Measurements from ENCODE around the gene MRC2.
"Not testable (repeated sequence)": the region's sequence is repeated elsewhere in the genome, so short reads cannot be mapped to it uniquely, and the experiment has no call there.

The MRC2 gene

DNA sequence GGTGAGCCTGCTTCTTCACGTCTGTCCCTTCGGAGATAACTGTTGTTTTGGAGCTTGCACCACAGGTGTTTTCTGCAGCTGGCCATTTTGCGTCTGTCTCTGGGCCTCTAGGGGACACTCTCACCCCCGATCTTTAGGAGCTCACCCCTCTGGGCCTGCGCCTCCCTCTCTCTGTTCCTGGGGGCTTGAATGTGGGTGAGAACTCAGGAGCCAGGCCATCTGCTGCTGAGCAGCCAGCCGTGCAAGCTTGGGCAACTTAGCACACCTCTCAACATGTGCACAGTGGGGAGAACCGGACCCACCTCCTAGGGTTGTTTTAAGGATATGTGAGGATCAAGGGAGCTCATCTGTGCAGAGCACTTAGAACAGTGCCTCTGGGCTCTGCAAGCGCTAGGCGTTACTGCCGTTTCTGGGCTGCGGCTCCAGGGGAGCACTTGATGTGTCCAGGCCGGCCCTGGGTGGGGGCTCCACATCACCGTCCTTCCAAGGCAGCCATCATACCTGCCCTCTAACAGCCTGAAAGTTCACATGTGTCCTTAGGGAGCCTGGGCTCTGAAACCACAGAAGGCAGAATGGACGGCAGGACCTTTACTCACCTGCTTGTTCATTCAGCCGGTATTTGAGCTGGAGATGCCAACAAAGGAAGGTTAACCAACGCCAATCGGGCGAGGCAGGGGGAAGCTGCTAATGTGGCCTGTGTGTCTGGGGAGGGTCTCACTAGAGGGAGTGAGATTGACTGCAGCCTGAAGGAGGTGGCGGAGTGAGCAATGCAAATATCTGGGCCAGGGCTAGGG lies 66.3 kb downstream of the MRC2 start:
- no peak for TF ChIP-seq ZNF8 (CRISPR knock-in tag; IDR thresholded peaks at IDR 0.05)
- no peak for TF ChIP-seq ZFP3 (CRISPR knock-in tag; IDR thresholded peaks at IDR 0.05)
- no peak for ATAC-seq

DNA sequence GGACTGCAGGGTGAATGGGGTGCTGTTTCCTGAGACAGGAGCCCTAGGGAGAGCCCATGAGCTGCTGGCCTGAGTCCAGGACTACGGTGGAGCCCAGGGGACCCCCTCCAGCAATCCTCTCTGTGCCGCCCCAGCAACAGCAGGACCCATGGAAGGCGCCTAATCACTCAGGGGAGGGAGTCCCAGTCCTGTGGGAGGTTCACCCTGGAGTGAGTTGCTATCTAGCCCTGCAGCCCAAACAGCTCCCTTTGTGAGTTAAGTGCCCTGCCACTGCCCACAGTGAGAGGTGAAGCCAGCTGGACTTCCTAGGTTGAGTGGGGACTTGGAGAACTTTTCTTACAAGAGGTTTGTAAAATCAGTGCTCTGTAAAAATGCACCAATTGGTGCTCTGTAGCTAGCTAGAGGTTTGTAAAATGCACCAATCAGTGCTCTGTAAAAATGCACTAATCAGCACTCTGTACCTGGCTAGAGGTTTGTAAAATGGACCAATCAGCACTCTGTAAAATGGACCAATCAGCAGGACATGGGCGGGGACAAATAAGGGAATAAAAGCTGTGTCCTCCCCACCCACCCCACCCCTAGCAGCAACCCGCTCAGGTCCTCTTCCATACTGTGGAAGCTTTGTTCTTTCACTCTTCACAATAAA lies 67.7 kb downstream of the MRC2 start:
- not testable (repeated sequence) for ATAC-seq

DNA sequence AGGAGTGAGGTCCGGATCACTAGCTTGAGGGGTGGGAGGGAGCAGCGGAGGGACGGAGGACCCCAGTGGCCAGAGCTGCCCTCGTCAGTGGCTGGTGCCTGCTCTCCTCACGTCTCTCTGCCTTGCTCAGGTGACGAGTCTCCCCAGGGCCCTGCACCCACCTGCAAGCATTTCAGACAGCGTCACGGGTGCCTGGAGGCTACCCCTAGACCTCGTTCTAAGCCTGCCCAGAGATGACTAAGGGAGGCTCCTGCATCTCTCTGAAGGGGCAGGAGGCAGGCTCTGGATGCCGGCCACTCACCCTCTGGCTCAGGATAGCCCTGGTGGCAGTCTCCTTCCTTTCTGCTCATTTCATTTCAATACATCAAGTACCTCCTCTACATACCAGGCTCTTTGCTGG lies 68.8 kb downstream of the MRC2 start:
- ATAC-seq = peak; percentile 23

DNA sequence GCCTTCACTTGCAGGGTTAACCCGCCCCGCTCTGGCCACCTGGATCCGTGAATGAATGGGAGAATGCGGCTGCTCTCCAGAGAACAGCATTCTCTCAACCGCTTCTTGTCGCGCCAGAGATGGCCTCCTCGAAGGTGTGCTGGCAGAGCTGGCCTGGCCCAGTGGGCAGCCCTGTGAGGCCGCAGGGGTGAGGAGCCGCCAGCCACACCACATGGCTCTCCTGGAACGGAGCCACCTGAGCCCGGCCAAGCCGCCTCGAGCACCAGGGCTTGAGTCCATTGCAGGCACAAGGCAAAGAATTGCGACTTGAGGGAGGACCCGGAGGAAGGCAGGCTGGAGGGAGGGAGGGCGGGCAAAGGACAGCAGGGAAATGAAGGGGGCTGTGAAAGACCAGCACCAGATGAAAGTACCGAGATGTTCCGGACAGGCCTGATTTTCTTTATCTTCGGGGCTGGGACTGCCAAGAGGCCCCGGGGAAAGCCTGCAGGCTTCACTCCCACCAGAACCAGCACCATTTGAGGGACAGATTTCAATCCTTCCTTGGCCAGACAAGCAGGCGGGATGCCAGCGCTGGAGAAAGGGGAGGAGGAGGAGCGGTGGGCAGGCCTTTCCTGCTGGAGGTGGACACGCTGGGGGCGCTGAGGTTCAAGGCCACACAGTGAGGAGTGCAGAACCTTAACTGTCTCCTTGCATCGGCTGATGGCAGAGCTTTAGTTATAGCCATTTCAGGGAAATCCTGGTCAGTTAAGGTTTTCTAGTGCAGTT lies 69.4 kb downstream of the MRC2 start:
- ATAC-seq = no peak; the same call in 2 of the 3 replicates
- TF ChIP-seq TCF4 (CRISPR knock-in tag; IDR thresholded peaks at IDR 0.05; ENCODE audit: borderline replicate concordance) = no peak
- TF ChIP-seq, protein P1, sequence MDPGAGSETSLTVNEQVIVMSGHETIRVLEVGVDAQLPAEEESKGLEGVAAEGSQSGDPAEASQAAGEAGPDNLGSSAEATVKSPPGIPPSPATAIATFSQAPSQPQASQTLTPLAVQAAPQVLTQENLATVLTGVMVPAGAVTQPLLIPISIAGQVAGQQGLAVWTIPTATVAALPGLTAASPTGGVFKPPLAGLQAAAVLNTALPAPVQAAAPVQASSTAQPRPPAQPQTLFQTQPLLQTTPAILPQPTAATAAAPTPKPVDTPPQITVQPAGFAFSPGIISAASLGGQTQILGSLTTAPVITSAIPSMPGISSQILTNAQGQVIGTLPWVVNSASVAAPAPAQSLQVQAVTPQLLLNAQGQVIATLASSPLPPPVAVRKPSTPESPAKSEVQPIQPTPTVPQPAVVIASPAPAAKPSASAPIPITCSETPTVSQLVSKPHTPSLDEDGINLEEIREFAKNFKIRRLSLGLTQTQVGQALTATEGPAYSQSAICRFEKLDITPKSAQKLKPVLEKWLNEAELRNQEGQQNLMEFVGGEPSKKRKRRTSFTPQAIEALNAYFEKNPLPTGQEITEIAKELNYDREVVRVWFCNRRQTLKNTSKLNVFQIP (CRISPR knock-in tag; IDR thresholded peaks at IDR 0.05; ENCODE audit: borderline replicate concordance, low read depth) = no peak
- TF ChIP-seq SNAI2 (CRISPR knock-in tag; IDR thresholded peaks at IDR 0.05) = no peak
- no peak for TF ChIP-seq ZNF8 (CRISPR knock-in tag; IDR thresholded peaks at IDR 0.05)
- TF ChIP-seq ZFP3 (CRISPR knock-in tag; IDR thresholded peaks at IDR 0.05) = no peak
- TF ChIP-seq, protein P2, sequence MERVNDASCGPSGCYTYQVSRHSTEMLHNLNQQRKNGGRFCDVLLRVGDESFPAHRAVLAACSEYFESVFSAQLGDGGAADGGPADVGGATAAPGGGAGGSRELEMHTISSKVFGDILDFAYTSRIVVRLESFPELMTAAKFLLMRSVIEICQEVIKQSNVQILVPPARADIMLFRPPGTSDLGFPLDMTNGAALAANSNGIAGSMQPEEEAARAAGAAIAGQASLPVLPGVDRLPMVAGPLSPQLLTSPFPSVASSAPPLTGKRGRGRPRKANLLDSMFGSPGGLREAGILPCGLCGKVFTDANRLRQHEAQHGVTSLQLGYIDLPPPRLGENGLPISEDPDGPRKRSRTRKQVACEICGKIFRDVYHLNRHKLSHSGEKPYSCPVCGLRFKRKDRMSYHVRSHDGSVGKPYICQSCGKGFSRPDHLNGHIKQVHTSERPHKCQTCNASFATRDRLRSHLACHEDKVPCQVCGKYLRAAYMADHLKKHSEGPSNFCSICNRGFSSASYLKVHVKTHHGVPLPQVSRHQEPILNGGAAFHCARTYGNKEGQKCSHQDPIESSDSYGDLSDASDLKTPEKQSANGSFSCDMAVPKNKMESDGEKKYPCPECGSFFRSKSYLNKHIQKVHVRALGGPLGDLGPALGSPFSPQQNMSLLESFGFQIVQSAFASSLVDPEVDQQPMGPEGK (CRISPR knock-in tag; IDR thresholded peaks at IDR 0.05; ENCODE audit: borderline replicate concordance) = no peak
- TF ChIP-seq OSR1 (CRISPR knock-in tag; IDR thresholded peaks at IDR 0.05) = no peak
- TF ChIP-seq, protein P3, sequence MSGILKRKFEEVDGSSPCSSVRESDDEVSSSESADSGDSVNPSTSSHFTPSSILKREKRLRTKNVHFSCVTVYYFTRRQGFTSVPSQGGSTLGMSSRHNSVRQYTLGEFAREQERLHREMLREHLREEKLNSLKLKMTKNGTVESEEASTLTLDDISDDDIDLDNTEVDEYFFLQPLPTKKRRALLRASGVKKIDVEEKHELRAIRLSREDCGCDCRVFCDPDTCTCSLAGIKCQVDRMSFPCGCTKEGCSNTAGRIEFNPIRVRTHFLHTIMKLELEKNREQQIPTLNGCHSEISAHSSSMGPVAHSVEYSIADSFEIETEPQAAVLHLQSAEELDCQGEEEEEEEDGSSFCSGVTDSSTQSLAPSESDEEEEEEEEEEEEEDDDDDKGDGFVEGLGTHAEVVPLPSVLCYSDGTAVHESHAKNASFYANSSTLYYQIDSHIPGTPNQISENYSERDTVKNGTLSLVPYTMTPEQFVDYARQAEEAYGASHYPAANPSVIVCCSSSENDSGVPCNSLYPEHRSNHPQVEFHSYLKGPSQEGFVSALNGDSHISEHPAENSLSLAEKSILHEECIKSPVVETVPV (CRISPR knock-in tag; IDR thresholded peaks at IDR 0.05) = no peak
- no peak for TF ChIP-seq ZFP30 (CRISPR knock-in tag; IDR thresholded peaks at IDR 0.05)
- TF ChIP-seq ARNTL (CRISPR knock-in tag; IDR thresholded peaks at IDR 0.05; ENCODE audit: borderline replicate concordance, low read depth) = no peak
- no peak for TF ChIP-seq ZNF70 (CRISPR knock-in tag; IDR thresholded peaks at IDR 0.05)

More for the DNA sequence above, 68.8 kb downstream of the MRC2 start:
- TF ChIP-seq ISL1 (CRISPR knock-in tag; IDR thresholded peaks at IDR 0.05) (no peak), CSDC2 (CRISPR knock-in tag; IDR thresholded peaks at IDR 0.05) (no peak), GLIS3 (CRISPR knock-in tag; IDR thresholded peaks at IDR 0.05) (no peak), ESRRG (CRISPR knock-in tag; IDR thresholded peaks at IDR 0.05) (no peak), PPARA (CRISPR knock-in tag; IDR thresholded peaks at IDR 0.05; ENCODE audit: borderline replicate concordance) (no peak), ZC3H10 (CRISPR knock-in tag; IDR thresholded peaks at IDR 0.05) (no peak), RARB (CRISPR knock-in tag; IDR thresholded peaks at IDR 0.05) (no peak), TOX (CRISPR knock-in tag; IDR thresholded peaks at IDR 0.05; ENCODE audit: borderline replicate concordance) (no peak), TCF4 (CRISPR knock-in tag; IDR thresholded peaks at IDR 0.05; ENCODE audit: borderline replicate concordance) (no peak), ZFP3 (CRISPR knock-in tag; IDR thresholded peaks at IDR 0.05) (no peak), SNAI2 (CRISPR knock-in tag; IDR thresholded peaks at IDR 0.05) (no peak)
- TF ChIP-seq, protein P4, sequence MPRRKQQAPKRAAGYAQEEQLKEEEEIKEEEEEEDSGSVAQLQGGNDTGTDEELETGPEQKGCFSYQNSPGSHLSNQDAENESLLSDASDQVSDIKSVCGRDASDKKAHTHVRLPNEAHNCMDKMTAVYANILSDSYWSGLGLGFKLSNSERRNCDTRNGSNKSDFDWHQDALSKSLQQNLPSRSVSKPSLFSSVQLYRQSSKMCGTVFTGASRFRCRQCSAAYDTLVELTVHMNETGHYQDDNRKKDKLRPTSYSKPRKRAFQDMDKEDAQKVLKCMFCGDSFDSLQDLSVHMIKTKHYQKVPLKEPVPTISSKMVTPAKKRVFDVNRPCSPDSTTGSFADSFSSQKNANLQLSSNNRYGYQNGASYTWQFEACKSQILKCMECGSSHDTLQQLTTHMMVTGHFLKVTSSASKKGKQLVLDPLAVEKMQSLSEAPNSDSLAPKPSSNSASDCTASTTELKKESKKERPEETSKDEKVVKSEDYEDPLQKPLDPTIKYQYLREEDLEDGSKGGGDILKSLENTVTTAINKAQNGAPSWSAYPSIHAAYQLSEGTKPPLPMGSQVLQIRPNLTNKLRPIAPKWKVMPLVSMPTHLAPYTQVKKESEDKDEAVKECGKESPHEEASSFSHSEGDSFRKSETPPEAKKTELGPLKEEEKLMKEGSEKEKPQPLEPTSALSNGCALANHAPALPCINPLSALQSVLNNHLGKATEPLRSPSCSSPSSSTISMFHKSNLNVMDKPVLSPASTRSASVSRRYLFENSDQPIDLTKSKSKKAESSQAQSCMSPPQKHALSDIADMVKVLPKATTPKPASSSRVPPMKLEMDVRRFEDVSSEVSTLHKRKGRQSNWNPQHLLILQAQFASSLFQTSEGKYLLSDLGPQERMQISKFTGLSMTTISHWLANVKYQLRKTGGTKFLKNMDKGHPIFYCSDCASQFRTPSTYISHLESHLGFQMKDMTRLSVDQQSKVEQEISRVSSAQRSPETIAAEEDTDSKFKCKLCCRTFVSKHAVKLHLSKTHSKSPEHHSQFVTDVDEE (CRISPR knock-in tag; IDR thresholded peaks at IDR 0.05) = no peak
- TF ChIP-seq, protein P3 (CRISPR knock-in tag; IDR thresholded peaks at IDR 0.05) = no peak
- TF ChIP-seq, protein P5, sequence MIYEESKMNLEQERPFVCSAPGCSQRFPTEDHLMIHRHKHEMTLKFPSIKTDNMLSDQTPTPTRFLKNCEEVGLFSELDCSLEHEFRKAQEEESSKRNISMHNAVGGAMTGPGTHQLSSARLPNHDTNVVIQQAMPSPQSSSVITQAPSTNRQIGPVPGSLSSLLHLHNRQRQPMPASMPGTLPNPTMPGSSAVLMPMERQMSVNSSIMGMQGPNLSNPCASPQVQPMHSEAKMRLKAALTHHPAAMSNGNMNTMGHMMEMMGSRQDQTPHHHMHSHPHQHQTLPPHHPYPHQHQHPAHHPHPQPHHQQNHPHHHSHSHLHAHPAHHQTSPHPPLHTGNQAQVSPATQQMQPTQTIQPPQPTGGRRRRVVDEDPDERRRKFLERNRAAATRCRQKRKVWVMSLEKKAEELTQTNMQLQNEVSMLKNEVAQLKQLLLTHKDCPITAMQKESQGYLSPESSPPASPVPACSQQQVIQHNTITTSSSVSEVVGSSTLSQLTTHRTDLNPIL (CRISPR knock-in tag; IDR thresholded peaks at IDR 0.05; ENCODE audit: low read depth) = no peak

Data from SK-N-SH treated with all-trans-retinoic acid at 6 μM for 48 hours (cell line).